ENCODE data around the gene UCK2.

Gene UCK2

DNA sequence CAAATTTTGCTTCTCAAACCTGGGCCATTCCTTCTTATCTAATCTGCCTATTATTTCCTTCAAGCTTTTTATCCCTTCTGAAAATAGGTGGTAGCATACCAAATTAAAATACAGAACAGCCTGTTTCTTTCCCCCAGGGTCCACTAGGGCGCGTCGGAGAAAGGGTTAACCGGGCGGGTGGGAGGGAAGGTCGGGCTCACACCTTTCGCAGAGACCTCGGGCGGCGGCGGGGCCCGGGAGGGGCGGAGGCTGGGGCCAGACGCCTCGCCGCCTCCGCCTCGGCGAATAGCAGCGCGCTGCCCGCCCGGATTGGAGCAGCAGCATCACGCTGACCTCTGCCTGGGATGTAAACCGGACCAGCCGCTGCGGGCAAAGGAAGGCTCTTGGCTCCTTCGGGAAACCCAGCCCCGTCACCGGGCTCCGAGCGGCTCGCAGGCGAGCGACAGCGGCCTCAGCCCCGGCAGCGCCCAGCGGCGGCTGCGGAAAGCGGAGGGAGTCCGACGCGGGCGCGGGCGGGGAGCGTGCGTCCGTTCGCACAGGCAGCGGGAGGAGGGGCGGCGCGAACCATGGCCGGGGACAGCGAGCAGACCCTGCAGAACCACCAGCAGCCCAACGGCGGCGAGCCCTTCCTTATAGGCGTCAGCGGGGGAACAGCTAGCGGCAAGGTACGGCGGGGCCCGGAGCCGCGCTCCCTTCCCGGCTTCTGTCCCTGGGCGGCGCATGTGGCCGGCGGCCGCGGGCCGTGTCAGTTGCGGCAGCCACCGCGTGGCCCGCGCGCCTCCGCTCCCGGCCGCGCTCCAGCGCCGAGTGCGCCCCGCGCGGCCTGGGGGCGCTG lies at the start of gene UCK2:
Gene UCK2 (plus strand): TSS at position 347 of the 835 bp plus-strand sequence. CDS start 220 bp downstream, at position 567.
- no peak for TF ChIP-seq EGR1 (IDR thresholded peaks at IDR 0.05)
- TF ChIP-seq NFIC (IDR thresholded peaks at IDR 0.05), result no peak
- TF ChIP-seq CREB1 (IDR thresholded peaks at IDR 0.05; ENCODE audit: low read depth), result no peak
- no peak for TF ChIP-seq CEBPB (IDR thresholded peaks at IDR 0.05)
- TF ChIP-seq ZBTB7A (IDR thresholded peaks at IDR 0.05; ENCODE audit: low read depth), result no peak; the same call in 1 of the 2 replicates
- no peak for TF ChIP-seq FOXM1 (IDR thresholded peaks at IDR 0.05; ENCODE audit: borderline replicate concordance, low read depth)
- no peak for TF ChIP-seq REST (IDR thresholded peaks at IDR 0.05; ENCODE audit: low read depth)
- TF ChIP-seq MAX (IDR thresholded peaks at IDR 0.05), result peak; percentile 65
- 0 out of 2 replicates have a peak, but pooled peaks have one; percentile 24 for TF ChIP-seq YY1 (IDR thresholded peaks at IDR 0.05; ENCODE audit: low read depth)
- peak; percentile 54; the same call in 1 of the 2 replicates for TF ChIP-seq TAF1 (IDR thresholded peaks at IDR 0.05; ENCODE audit: low read depth)
- TF ChIP-seq TEAD4 (IDR thresholded peaks at IDR 0.05), result no peak
- TF ChIP-seq EP300 (IDR thresholded peaks at IDR 0.05; ENCODE audit: borderline replicate concordance), result no peak
- TF ChIP-seq, protein P1, sequence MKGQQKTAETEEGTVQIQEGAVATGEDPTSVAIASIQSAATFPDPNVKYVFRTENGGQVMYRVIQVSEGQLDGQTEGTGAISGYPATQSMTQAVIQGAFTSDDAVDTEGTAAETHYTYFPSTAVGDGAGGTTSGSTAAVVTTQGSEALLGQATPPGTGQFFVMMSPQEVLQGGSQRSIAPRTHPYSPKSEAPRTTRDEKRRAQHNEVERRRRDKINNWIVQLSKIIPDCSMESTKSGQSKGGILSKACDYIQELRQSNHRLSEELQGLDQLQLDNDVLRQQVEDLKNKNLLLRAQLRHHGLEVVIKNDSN (IDR thresholded peaks at IDR 0.05), result peak; percentile 65
- TF ChIP-seq TCF12 (IDR thresholded peaks at IDR 0.05; ENCODE audit: low read depth), result no peak; the same call in 1 of the 2 replicates
- TF ChIP-seq RAD21 (IDR thresholded peaks at IDR 0.05; ENCODE audit: low read depth), result no peak

DNA sequence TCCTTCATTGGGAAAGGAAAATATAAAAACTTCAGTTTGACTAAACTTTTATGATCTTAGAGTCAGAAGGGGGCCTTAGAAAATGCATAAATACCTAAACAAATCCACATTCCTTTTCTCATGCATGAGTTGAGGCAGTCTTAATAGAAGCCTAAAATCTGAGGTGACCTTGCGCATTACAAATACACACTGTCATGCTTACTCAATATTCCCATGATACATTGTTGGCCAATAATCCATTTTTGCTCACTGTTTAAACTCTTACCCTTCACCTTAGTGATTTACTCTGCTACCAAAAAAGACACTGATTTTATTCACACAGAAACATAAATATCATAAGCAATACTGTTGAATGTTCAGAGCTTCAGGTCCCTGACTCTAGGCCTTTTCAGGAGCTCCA lies 39.7 kb upstream of the UCK2 start:
- TF ChIP-seq TEAD4 (IDR thresholded peaks at IDR 0.05) (no peak), EP300 (IDR thresholded peaks at IDR 0.05; ENCODE audit: borderline replicate concordance) (no peak), CEBPB (IDR thresholded peaks at IDR 0.05) (no peak), REST (IDR thresholded peaks at IDR 0.05; ENCODE audit: low read depth) (no peak)

DNA sequence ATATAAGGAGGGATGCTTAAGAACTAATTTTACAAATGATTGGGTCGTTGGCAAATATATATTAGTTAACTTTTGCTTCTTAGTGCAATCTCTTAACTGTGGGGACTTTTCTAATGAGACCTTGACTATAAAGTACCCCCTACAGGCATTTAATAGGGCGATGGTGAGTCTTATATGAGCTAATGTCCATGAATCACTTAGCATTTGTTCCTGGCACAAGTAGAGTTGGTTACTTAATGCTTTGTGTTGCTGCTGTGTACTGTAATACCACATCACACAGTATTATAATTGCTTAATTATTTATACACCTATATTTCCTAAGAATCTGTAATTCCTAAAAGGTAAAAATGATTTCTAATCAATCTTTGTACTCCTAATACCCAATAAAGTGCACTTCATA lies 33.5 kb upstream of the UCK2 start:
- no peak for TF ChIP-seq TCF12 (IDR thresholded peaks at IDR 0.05; ENCODE audit: low read depth)
- no peak for TF ChIP-seq YY1 (IDR thresholded peaks at IDR 0.05; ENCODE audit: low read depth)
- no peak for TF ChIP-seq NFIC (IDR thresholded peaks at IDR 0.05)
- TF ChIP-seq ZBTB7A (IDR thresholded peaks at IDR 0.05; ENCODE audit: low read depth), result no peak
- TF ChIP-seq EP300 (IDR thresholded peaks at IDR 0.05; ENCODE audit: borderline replicate concordance), result no peak
- no peak for TF ChIP-seq MAX (IDR thresholded peaks at IDR 0.05)
- TF ChIP-seq FOXM1 (IDR thresholded peaks at IDR 0.05; ENCODE audit: borderline replicate concordance, low read depth), result no peak

DNA sequence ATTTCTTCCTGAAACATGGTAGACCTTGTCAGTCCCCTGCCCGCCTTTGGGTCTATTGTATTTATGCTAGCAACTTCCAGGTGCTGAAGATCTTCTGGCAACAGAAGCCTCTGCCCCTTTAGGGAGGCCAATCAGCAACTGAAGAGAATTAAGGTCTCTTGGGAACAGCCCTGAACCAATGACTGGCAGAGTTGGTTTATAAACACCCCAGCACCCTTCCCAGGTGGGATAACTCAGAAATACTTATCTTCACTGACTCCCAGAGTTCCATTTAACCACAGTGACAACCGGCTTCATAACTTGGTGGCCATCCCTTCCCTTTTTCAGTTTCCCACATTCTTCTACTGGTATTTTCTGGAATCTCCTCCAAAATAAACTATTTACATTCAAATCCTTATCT lies 31.5 kb upstream of the UCK2 start:
- TF ChIP-seq YY1 (IDR thresholded peaks at IDR 0.05; ENCODE audit: low read depth), result no peak
- no peak for TF ChIP-seq REST (IDR thresholded peaks at IDR 0.05; ENCODE audit: low read depth)
- no peak for TF ChIP-seq CEBPB (IDR thresholded peaks at IDR 0.05)
- no peak for TF ChIP-seq TAF1 (IDR thresholded peaks at IDR 0.05; ENCODE audit: low read depth)
- TF ChIP-seq CREB1 (IDR thresholded peaks at IDR 0.05; ENCODE audit: low read depth), result no peak
- no peak for TF ChIP-seq ZBTB7A (IDR thresholded peaks at IDR 0.05; ENCODE audit: low read depth)
- no peak for TF ChIP-seq RAD21 (IDR thresholded peaks at IDR 0.05; ENCODE audit: low read depth)
- TF ChIP-seq NFIC (IDR thresholded peaks at IDR 0.05), result no peak
- no peak for TF ChIP-seq FOXM1 (IDR thresholded peaks at IDR 0.05; ENCODE audit: borderline replicate concordance, low read depth)
- no peak for TF ChIP-seq TEAD4 (IDR thresholded peaks at IDR 0.05)
- TF ChIP-seq TCF12 (IDR thresholded peaks at IDR 0.05; ENCODE audit: low read depth), result no peak
- TF ChIP-seq, protein P1 (IDR thresholded peaks at IDR 0.05), result no peak
- no peak for TF ChIP-seq EGR1 (IDR thresholded peaks at IDR 0.05)
- TF ChIP-seq MAX (IDR thresholded peaks at IDR 0.05), result no peak
- TF ChIP-seq EP300 (IDR thresholded peaks at IDR 0.05; ENCODE audit: borderline replicate concordance), result no peak
